Activated naive CD4-positive, alpha-beta T cell treated with anti-CD3 and anti-CD28 coated beads, Interleukin-2, amount 50 U/mL, for 72 hours (primary cell): Measurements from ENCODE around the gene THSD4. TPM values are rescaled to one million over a fixed set of nuclear protein-coding genes. Genes with fewer than 3 reads are reported as not detected.

Source experiments
- ATAC-seq, 2 donors: fragments of 150-1000 bp; cut with Tn5 transposase; 2 replicates each; pipeline ENCODE4 v1.10.0; 2021; ENCODE audit warnings: mild to moderate bottlenecking in 2 of 2, moderate library complexity in 2 of 2
- DNase-seq, 2 donors: peaks; one replicate each; pipeline ENCODE4 v3.0.0; 2021 to 2022; ENCODE audit warnings: low spot score in 2 of 2
- H3K27ac Mint-ChIP-seq, 2 donors: one replicate each; pipeline ENCODE4 v1.8.0; 2022; ENCODE audit warnings: mild to moderate bottlenecking in 2 of 2, mixed read lengths in 2 of 2
- H3K36me3 Mint-ChIP-seq, 2 donors: one replicate each; pipeline ENCODE4 v1.8.0; 2022; ENCODE audit warnings: mixed read lengths in 2 of 2
- H3K9me3 Mint-ChIP-seq, 2 donors: one replicate each; pipeline ENCODE4 v1.8.0; 2022; ENCODE audit warnings: mixed read lengths in 2 of 2
- total RNA-seq, 2 donors: library from RNA; stranded (reverse); gene quantifications; one replicate each; pipeline ENCODE4 v1.2.3, GENCODE V29; 2022

THSD4 gene
- total RNA-seq, 2 donors from 2014 or later: not detected

GRCh38 chr15:71092056-71092600, 23.1 kb upstream of the THSD4 start:
- H3K27ac Mint-ChIP-seq: no peak overlapping the region
- no peaks in the 10 kb centered on the region for H3K36me3 Mint-ChIP-seq
- ATAC-seq (no peak), DNase-seq (no peak)
- H3K9me3 Mint-ChIP-seq: peaks cover 0 to 6% of the 10 kb centered on the region in 2 donors

GRCh38 chr15:71093054-71094024, 21.9 kb upstream of the THSD4 start:
- H3K9me3 Mint-ChIP-seq: peaks cover 0 to 3% of the 10 kb centered on the region in 2 donors
- H3K27ac Mint-ChIP-seq: no peak overlapping the region
- DNase-seq: no peak
- H3K36me3 Mint-ChIP-seq: no peaks in the 10 kb centered on the region
- ATAC-seq: no peak

GRCh38 chr15:71094137-71094536, 21.1 kb upstream of the THSD4 start:
- Mint-ChIP-seq H3K27ac (no peak overlapping the region), H3K9me3 (peaks cover 0 to 3% of the 10 kb centered on the region in 2 donors), H3K36me3 (no peaks in the 10 kb centered on the region)
- DNase-seq (no peak), ATAC-seq (no peak)

- no peak for ATAC-seq
- no peaks in the 10 kb centered on the region for H3K36me3 Mint-ChIP-seq
- no peak overlapping the region for H3K27ac Mint-ChIP-seq
- DNase-seq: no peak
- peaks cover 0 to 3% of the 10 kb centered on the region in 2 donors for H3K9me3 Mint-ChIP-seq
Measured at GRCh38 chr15:71096676-71097075, 18.6 kb upstream of the THSD4 start.

GRCh38 chr15:71097890-71098289, 17.4 kb upstream of the THSD4 start:
- DNase-seq: no peak
- no peak for ATAC-seq
- H3K36me3 Mint-ChIP-seq: no peaks in the 10 kb centered on the region
- no peak overlapping the region for H3K27ac Mint-ChIP-seq
- peaks cover 0 to 3% of the 10 kb centered on the region in 2 donors for H3K9me3 Mint-ChIP-seq

GRCh38 chr15:71098920-71099319, 16.4 kb upstream of the THSD4 start:
- Mint-ChIP-seq H3K9me3 (peaks cover 0 to 3% of the 10 kb centered on the region in 2 donors), H3K27ac (no peak overlapping the region), H3K36me3 (no peaks in the 10 kb centered on the region)
- DNase-seq: no peak
- ATAC-seq: no peak

GRCh38 chr15:71103102-71103676, 12.1 kb upstream of the THSD4 start:
- DNase-seq (no peak), ATAC-seq (peak in 1 of 2 donors; percentile 18)
- Mint-ChIP-seq H3K36me3 (no peaks in the 10 kb centered on the region), H3K27ac (no peak overlapping the region), H3K9me3 (peaks cover 0 to 4% of the 10 kb centered on the region in 2 donors)

- peaks cover 0 to 4% of the 10 kb centered on the region in 2 donors for H3K9me3 Mint-ChIP-seq
- DNase-seq: no peak
- H3K27ac Mint-ChIP-seq: no peak overlapping the region
- no peaks in the 10 kb centered on the region for H3K36me3 Mint-ChIP-seq
- ATAC-seq: no peak
Measured at GRCh38 chr15:71104636-71105035, 10.6 kb upstream of the THSD4 start.

GRCh38 chr15:71105444-71105843, 9.8 kb upstream of the THSD4 start:
- no peak for ATAC-seq
- DNase-seq: no peak

GRCh38 chr15:71106802-71107500, 8.3 kb upstream of the THSD4 start:
- peak; percentile 64 to 78 for ATAC-seq
- peak overlapping the region in 1 of 2 donors; percentile 73 for H3K27ac Mint-ChIP-seq
- no peaks in the 10 kb centered on the region for H3K36me3 Mint-ChIP-seq
- DNase-seq: no peak
- H3K9me3 Mint-ChIP-seq: peaks cover 0 to 4% of the 10 kb centered on the region in 2 donors

More at GRCh38 chr15:71105444-71105843, 9.8 kb upstream of the THSD4 start:
- no peak overlapping the region for H3K27ac Mint-ChIP-seq
- H3K36me3 Mint-ChIP-seq: no peaks in the 10 kb centered on the region
- H3K9me3 Mint-ChIP-seq: peaks cover 0 to 4% of the 10 kb centered on the region in 2 donors

GRCh38 chr15:71107501-71107815, 7.8 kb upstream of the THSD4 start:
- Mint-ChIP-seq H3K27ac (no peak overlapping the region), H3K36me3 (no peaks in the 10 kb centered on the region), H3K9me3 (peaks cover 0 to 4% of the 10 kb centered on the region in 2 donors)
- ATAC-seq (no peak), DNase-seq (no peak)

- ATAC-seq: no peak
Measured at GRCh38 chr15:71109130-71109529, 6.1 kb upstream of the THSD4 start.

GRCh38 chr15:71109905-71110304, 5.4 kb upstream of the THSD4 start:
- Mint-ChIP-seq H3K27ac (no peak overlapping the region), H3K36me3 (no peaks in the 10 kb centered on the region), H3K9me3 (peaks cover 0 to 4% of the 10 kb centered on the region in 2 donors)
- DNase-seq: no peak
- no peak for ATAC-seq

More at GRCh38 chr15:71109130-71109529, 6.1 kb upstream of the THSD4 start:
- no peak for DNase-seq
- Mint-ChIP-seq H3K9me3 (peaks cover 0 to 4% of the 10 kb centered on the region in 2 donors), H3K27ac (no peak overlapping the region), H3K36me3 (no peaks in the 10 kb centered on the region)

- ATAC-seq (no peak), DNase-seq (no peak)
- Mint-ChIP-seq H3K36me3 (no peaks in the 10 kb centered on the region), H3K9me3 (peaks cover 0 to 4% of the 10 kb centered on the region in 2 donors), H3K27ac (no peak overlapping the region)
Measured at GRCh38 chr15:71110405-71111180, 4.7 kb upstream of the THSD4 start.

- Mint-ChIP-seq H3K27ac (no peak overlapping the region), H3K9me3 (peaks cover 0 to 4% of the 10 kb centered on the region in 2 donors), H3K36me3 (no peaks in the 10 kb centered on the region)
- no peak for ATAC-seq
- no peak for DNase-seq
Measured at GRCh38 chr15:71111181-71111565, 4.1 kb upstream of the THSD4 start.

- ATAC-seq: no peak
- Mint-ChIP-seq H3K9me3 (peaks cover 0 to 3% of the 10 kb centered on the region in 2 donors), H3K36me3 (peaks cover 0 to 5% of the 10 kb centered on the region in 2 donors), H3K27ac (no peak overlapping the region)
- no peak for DNase-seq
Measured at GRCh38 chr15:71111950-71112349, 3.3 kb upstream of the THSD4 start.
